Stimulated activated CD4-positive, alpha-beta T cell treated with anti-CD3 and anti-CD28 coated beads, Interleukin-15, amount 100 ng/mL, for 1 hour (primary cell): Measurements from ENCODE around the gene NCR3LG1.

ENCODE experiments used
- DNase-seq, 2 donors: peaks; one replicate each; pipeline ENCODE4 v3.0.0-alpha.2; 2020; ENCODE audit warnings: low read depth in 1 of 2, low spot score in 1 of 2

NCR3LG1 gene

GRCh38 chr11:17371614-17372013, 20.0 kb downstream of the NCR3LG1 start:
- no peak for DNase-seq

- no peak for DNase-seq
Measured at GRCh38 chr11:17375547-17375946, 23.9 kb downstream of the NCR3LG1 start.

- no peak for DNase-seq
Measured at GRCh38 chr11:17376493-17376892, 24.9 kb downstream of the NCR3LG1 start.

GRCh38 chr11:17378655-17379054, 27.1 kb downstream of the NCR3LG1 start:
- no peak for DNase-seq

GRCh38 chr11:17379383-17380180, 28.0 kb downstream of the NCR3LG1 start:
- DNase-seq: no peak

- no peak for DNase-seq
Measured at GRCh38 chr11:17381156-17381555, 29.6 kb downstream of the NCR3LG1 start.

- DNase-seq: no peak
Measured at GRCh38 chr11:17382046-17382728, 30.6 kb downstream of the NCR3LG1 start.

GRCh38 chr11:17383461-17383860, 31.9 kb downstream of the NCR3LG1 start:
- DNase-seq: no peak

GRCh38 chr11:17384002-17384511, 32.5 kb downstream of the NCR3LG1 start:
- DNase-seq: peak; percentile 36 to 61

- no peak for DNase-seq
Measured at GRCh38 chr11:17385492-17385891, 33.9 kb downstream of the NCR3LG1 start.

- DNase-seq: no peak
Measured at GRCh38 chr11:17385926-17386325, 34.3 kb downstream of the NCR3LG1 start.

- peak in 1 of 2 donors; percentile 34 for DNase-seq
Measured at GRCh38 chr11:17386331-17387084, 34.9 kb downstream of the NCR3LG1 start.

GRCh38 chr11:17387254-17387653, 35.7 kb downstream of the NCR3LG1 start:
- DNase-seq: no peak

- no peak for DNase-seq
Measured at GRCh38 chr11:17387811-17388210, 36.2 kb downstream of the NCR3LG1 start.

- DNase-seq: no peak
Measured at GRCh38 chr11:17388609-17389210, 37.1 kb downstream of the NCR3LG1 start, which contains the start of gene KCNJ11. Gene KCNJ11, minus strand, starts transcription at chr11:17388659. Its CDS starts 568 bp downstream, at chr11:17388091.

- DNase-seq: peak; percentile 66 to 73
Measured at GRCh38 chr11:17389211-17389956, 37.8 kb downstream of the NCR3LG1 start.

GRCh38 chr11:17389957-17390649, 38.5 kb downstream of the NCR3LG1 start:
- DNase-seq: no peak

GRCh38 chr11:17391493-17392355, 40.1 kb downstream of the NCR3LG1 start:
- DNase-seq: no peak

GRCh38 chr11:17392872-17393271, 41.3 kb downstream of the NCR3LG1 start:
- no peak for DNase-seq
